ENCODE data around the gene TOM1L2.

GRCh38 chr17:17909078-17909477 is 63.1 kb downstream of the TOM1L2 start:
- TF ChIP-seq POLR2AphosphoS5 (IDR thresholded peaks at IDR 0.05; ENCODE audit: low read depth, low read length) (no peak), POLR2A (IDR thresholded peaks at IDR 0.05; ENCODE audit: low read depth, low read length) (no peak), TAF1 (IDR thresholded peaks at IDR 0.05; ENCODE audit: low read depth, low read length) (no peak), SPI1 (IDR thresholded peaks at IDR 0.05; ENCODE audit: low read depth, low read length) (no peak)

Data from GM12891 (cell line).